ENCODE data around the gene ZNF789. TPM values are rescaled to one million over a fixed set of nuclear protein-coding genes. Genes with fewer than 3 reads are reported as not detected.

ZNF789 gene
- total RNA-seq, 1 donor from 2014 or later, result 14.5 TPM

DNA sequence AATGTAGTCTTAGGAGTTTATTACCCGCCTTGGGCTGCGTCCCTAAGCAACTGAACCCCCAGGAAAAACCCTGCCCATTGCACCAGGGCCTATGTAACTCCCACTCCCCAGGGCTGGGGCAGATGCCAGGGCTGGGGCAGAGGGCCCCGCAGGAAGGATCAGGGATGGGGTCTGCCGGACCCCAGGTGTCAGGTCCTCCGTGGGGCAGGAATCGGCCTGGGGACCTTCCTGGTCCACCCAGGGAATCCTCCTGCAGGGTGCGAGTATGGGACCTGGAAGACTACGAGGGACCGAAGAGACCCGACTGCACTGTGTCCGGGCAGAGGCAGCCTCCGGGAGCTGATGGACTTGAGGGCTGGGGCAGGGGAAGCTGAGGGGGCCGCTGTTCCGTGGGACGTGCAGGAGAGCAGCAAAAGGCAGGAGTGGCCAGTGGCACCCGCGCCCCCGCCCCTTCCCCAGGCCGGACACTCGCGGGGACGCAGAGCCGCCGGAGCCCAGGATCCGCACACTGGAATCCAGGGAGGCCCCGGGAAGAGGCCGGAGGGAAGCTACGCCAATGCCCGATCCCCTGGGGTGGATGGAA is 4.3 kb upstream of the ZNF789 start:
- TF ChIP-seq POLR2AphosphoS5 (IDR thresholded peaks at IDR 0.05; ENCODE audit: insufficient read depth in 1 of 2, low read depth in 1 of 2) (no peak), CTCF (IDR thresholded peaks at IDR 0.05) (no peak), POLR2A (IDR thresholded peaks at IDR 0.05) (no peak)
- peaks cover 24% of the 10 kb centered on the region for H3K4me1 ChIP-seq
- H3K27ac ChIP-seq, result no peak overlapping the region
- no peak overlapping the region for H3K4me3 ChIP-seq
- intact Hi-C loops (cut with DNase I), result no loop called here
- no peak for DNase-seq (ENCODE audit: extremely low spot score in 2 of 2)
- H3K27me3 ChIP-seq, result no peaks in the 10 kb centered on the region
- peaks cover 0 to 5% of the 10 kb centered on the region in 2 donors for H3K36me3 ChIP-seq
- no peaks in the 10 kb centered on the region for H3K9me3 ChIP-seq

- H3K36me3 ChIP-seq, result no peaks in the 10 kb centered on the region
- DNase-seq (ENCODE audit: extremely low spot score in 2 of 2), result no peak
- no peaks in the 10 kb centered on the region for H3K9me3 ChIP-seq
- peak overlapping the region in 1 of 2 donors; percentile 21 for H3K4me3 ChIP-seq
- no peaks in the 10 kb centered on the region for H3K27me3 ChIP-seq
- peaks cover 20% of the 10 kb centered on the region for H3K4me1 ChIP-seq
- TF ChIP-seq POLR2AphosphoS5 (IDR thresholded peaks at IDR 0.05; ENCODE audit: insufficient read depth in 1 of 2, low read depth in 1 of 2) (no peak), CTCF (IDR thresholded peaks at IDR 0.05) (no peak), POLR2A (IDR thresholded peaks at IDR 0.05) (no peak)
- H3K27ac ChIP-seq, result no peak overlapping the region
- intact Hi-C loops (cut with DNase I), result no loop called here
These were observed 3.2 kb upstream of the ZNF789 start for GRCh38 chr7:99469381-99470065.

- intact Hi-C loops (cut with DNase I), result no loop called here
- peaks cover 9% of the 10 kb centered on the region for H3K4me1 ChIP-seq
- TF ChIP-seq POLR2A (IDR thresholded peaks at IDR 0.05) (no peak), CTCF (IDR thresholded peaks at IDR 0.05) (no peak), POLR2AphosphoS5 (IDR thresholded peaks at IDR 0.05; ENCODE audit: insufficient read depth in 1 of 2, low read depth in 1 of 2) (no peak)
- no peaks in the 10 kb centered on the region for H3K9me3 ChIP-seq
- H3K27ac ChIP-seq, result peak overlapping the region; percentile 89
- H3K4me3 ChIP-seq, result peak overlapping the region; percentile 63 to 75
- H3K36me3 ChIP-seq, result no peaks in the 10 kb centered on the region
- no peaks in the 10 kb centered on the region for H3K27me3 ChIP-seq
- DNase-seq (ENCODE audit: extremely low spot score in 2 of 2), result no peak
These were observed 566 bp downstream of the ZNF789 start for GRCh38 chr7:99473315-99473596.

DNA sequence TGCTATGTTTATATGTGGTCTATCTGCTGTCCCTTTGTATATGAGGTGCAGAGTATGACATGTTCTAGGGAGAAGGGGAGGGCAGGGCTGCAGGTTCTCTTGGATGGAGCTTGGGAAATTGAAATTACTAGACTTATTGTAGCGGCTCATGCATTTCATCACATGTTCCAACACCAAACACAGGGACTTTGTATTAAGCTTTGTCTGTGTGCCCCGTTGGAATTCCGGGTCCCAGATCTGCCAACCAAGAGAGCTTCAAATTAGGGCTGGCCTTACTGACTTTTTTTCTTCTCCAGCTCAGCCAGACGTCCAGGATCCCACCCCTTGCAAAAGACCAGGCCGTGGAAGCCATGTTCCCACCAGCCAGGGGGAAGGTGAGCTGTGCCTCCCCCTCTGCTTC is 3.4 kb downstream of the ZNF789 start:
- TF ChIP-seq POLR2AphosphoS5 (IDR thresholded peaks at IDR 0.05; ENCODE audit: insufficient read depth in 1 of 2, low read depth in 1 of 2) (no peak), POLR2A (IDR thresholded peaks at IDR 0.05) (no peak), CTCF (IDR thresholded peaks at IDR 0.05) (no peak)
- no peaks in the 10 kb centered on the region for H3K27me3 ChIP-seq
- H3K9me3 ChIP-seq, result no peaks in the 10 kb centered on the region
- H3K27ac ChIP-seq, result no peak overlapping the region
- no peak for DNase-seq (ENCODE audit: extremely low spot score in 2 of 2)
- intact Hi-C loops (cut with DNase I), result no loop called here
- no peak overlapping the region for H3K4me3 ChIP-seq
- peaks cover 9% of the 10 kb centered on the region for H3K4me1 ChIP-seq
- H3K36me3 ChIP-seq, result peaks cover 0 to 12% of the 10 kb centered on the region in 2 donors

Measured in vagina (tissue), 2 donors.